ENCODE data around the gene CTNNBL1.
A peak's percentile ranks its signal among the peaks of the same experiment; 100 is the strongest.

CTNNBL1 gene

GRCh38 chr20:37742131-37742530 is 48.3 kb downstream of the CTNNBL1 start:
- no peak for DNase-seq

- no peak for DNase-seq
Measured at GRCh38 chr20:37744347-37744746, 50.5 kb downstream of the CTNNBL1 start.

GRCh38 chr20:37745553-37745952 is 51.7 kb downstream of the CTNNBL1 start:
- peak in 2 of 6 experiments; percentile 22 to 36 for DNase-seq

GRCh38 chr20:37748015-37748414 is 54.2 kb downstream of the CTNNBL1 start:
- DNase-seq, result no peak

GRCh38 chr20:37749218-37749617 is 55.4 kb downstream of the CTNNBL1 start:
- no peak for DNase-seq

GRCh38 chr20:37749620-37750403 is 56.0 kb downstream of the CTNNBL1 start:
- DNase-seq, result no peak

- DNase-seq, result no peak
Measured at GRCh38 chr20:37755665-37756064, 61.8 kb downstream of the CTNNBL1 start.

- no peak for DNase-seq
Measured at GRCh38 chr20:37756234-37756633, 62.4 kb downstream of the CTNNBL1 start.

GRCh38 chr20:37757550-37757949 is 63.7 kb downstream of the CTNNBL1 start:
- no peak for DNase-seq

GRCh38 chr20:37758332-37758731 is 64.5 kb downstream of the CTNNBL1 start:
- DNase-seq, result no peak

GRCh38 chr20:37759052-37759553 is 65.3 kb downstream of the CTNNBL1 start:
- DNase-seq, result no peak

GRCh38 chr20:37759761-37760209 is 66.0 kb downstream of the CTNNBL1 start:
- DNase-seq, result no peak

- DNase-seq, result no peak
Measured at GRCh38 chr20:37760322-37760721, 66.5 kb downstream of the CTNNBL1 start.

- DNase-seq, result no peak
Measured at GRCh38 chr20:37762716-37763485, 69.1 kb downstream of the CTNNBL1 start.

- DNase-seq, result no peak
Measured at GRCh38 chr20:37764333-37764935, 70.6 kb downstream of the CTNNBL1 start.

GRCh38 chr20:37770908-37771307 is 77.1 kb downstream of the CTNNBL1 start:
- DNase-seq, result no peak

- DNase-seq, result no peak
Measured at GRCh38 chr20:37773291-37773826, 79.5 kb downstream of the CTNNBL1 start.

GRCh38 chr20:37774156-37774555 is 80.3 kb downstream of the CTNNBL1 start:
- no peak for DNase-seq

GRCh38 chr20:37775200-37775599 is 81.4 kb downstream of the CTNNBL1 start:
- DNase-seq, result no peak

GRCh38 chr20:37776049-37776448 is 82.2 kb downstream of the CTNNBL1 start:
- no peak for DNase-seq

GRCh38 chr20:37776526-37776925 is 82.7 kb downstream of the CTNNBL1 start:
- DNase-seq, result no peak

- no peak for DNase-seq
Measured at GRCh38 chr20:37777012-37777950, 83.5 kb downstream of the CTNNBL1 start.
